ENCODE data around the gene HEPACAM. TPM values are rescaled to one million over a fixed set of nuclear protein-coding genes. Genes with fewer than 3 reads are reported as not detected.

HEPACAM gene
- polyA plus RNA-seq, 2 of the 4 experiments (the other 2 are of a cell fraction): not detected

DNA sequence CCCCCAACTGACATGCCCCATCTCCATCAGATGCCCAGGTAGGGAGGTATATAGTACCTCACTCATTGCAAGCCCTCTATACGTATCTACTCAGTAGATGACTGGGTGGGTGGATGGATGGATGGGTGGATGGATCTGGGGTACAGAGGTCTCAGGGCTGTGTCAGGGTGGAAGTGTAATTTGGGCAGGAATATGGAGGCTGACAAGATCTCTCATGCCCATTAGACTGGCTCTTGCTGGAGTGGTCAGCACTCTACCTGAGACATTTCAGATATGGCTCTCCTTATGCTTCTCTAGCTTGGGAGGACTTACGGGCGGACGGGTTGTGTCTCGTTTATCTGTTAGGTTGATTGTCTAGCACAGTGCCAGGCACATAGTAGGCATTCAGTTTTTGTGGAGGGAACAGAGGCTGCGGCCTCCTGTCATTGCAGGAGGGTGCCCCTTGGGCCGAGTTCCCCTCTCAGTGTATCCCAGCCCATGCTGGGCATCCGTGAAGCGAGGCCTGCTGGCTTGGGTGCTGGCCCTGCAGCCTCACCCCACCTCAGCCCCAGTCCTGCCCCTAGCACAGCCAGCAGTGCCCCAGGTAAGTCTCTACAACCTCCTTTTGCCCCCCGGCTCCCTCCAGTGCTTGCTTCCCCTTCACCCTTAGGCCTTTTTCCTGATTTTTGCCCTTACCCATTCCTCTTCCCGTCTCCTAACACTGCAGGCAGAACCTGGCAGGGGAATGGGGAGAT is 56.9 kb downstream of the HEPACAM start:
- FAIRE-seq: no peak
- ChIA-PET CTCF (interaction anchor here (0.8 to 5.5 kb wide), 6 partner anchors 10 to 239 kb away, joined by 3 to 38 read pairs (median 3); partner anchors contain the start of gene ROBO3), POLR2A (no interaction called here)
- peaks cover 6% of the 10 kb centered on the region; the same call in 1 of the 3 replicates for H3K4me1 ChIP-seq
- no peak for DNase-seq (ENCODE audit: low read depth in 1 of 2, low spot score in 1 of 2)
- H3K9me3 ChIP-seq: no peaks in the 10 kb centered on the region
- TF ChIP-seq HOXB13 (CRISPR knock-in tag; IDR thresholded peaks at IDR 0.05; ENCODE audit: low read depth) (no peak), JUNB (IDR thresholded peaks at IDR 0.05) (no peak), MAZ (IDR thresholded peaks at IDR 0.05; ENCODE audit: borderline replicate concordance, low read depth, low read length) (no peak), RNF2 (IDR thresholded peaks at IDR 0.05; ENCODE audit: borderline replicate concordance, low read depth) (no peak), HEYL (CRISPR knock-in tag; IDR thresholded peaks at IDR 0.05) (no peak), ZNF302 (CRISPR knock-in tag; IDR thresholded peaks at IDR 0.05) (no peak), SREBF2 (IDR thresholded peaks at IDR 0.05) (no peak), TP53 (CRISPR knock-in tag; IDR thresholded peaks at IDR 0.05) (no peak), PHF8 (IDR thresholded peaks at IDR 0.05; ENCODE audit: borderline replicate concordance, low read depth) (no peak), ZFP36 (IDR thresholded peaks at IDR 0.05; ENCODE audit: borderline replicate concordance, partially characterized antibody) (no peak), ZSCAN20 (CRISPR knock-in tag; IDR thresholded peaks at IDR 0.05) (no peak)
- TF ChIP-seq, protein P1, sequence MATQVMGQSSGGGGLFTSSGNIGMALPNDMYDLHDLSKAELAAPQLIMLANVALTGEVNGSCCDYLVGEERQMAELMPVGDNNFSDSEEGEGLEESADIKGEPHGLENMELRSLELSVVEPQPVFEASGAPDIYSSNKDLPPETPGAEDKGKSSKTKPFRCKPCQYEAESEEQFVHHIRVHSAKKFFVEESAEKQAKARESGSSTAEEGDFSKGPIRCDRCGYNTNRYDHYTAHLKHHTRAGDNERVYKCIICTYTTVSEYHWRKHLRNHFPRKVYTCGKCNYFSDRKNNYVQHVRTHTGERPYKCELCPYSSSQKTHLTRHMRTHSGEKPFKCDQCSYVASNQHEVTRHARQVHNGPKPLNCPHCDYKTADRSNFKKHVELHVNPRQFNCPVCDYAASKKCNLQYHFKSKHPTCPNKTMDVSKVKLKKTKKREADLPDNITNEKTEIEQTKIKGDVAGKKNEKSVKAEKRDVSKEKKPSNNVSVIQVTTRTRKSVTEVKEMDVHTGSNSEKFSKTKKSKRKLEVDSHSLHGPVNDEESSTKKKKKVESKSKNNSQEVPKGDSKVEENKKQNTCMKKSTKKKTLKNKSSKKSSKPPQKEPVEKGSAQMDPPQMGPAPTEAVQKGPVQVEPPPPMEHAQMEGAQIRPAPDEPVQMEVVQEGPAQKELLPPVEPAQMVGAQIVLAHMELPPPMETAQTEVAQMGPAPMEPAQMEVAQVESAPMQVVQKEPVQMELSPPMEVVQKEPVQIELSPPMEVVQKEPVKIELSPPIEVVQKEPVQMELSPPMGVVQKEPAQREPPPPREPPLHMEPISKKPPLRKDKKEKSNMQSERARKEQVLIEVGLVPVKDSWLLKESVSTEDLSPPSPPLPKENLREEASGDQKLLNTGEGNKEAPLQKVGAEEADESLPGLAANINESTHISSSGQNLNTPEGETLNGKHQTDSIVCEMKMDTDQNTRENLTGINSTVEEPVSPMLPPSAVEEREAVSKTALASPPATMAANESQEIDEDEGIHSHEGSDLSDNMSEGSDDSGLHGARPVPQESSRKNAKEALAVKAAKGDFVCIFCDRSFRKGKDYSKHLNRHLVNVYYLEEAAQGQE (IDR thresholded peaks at IDR 0.05): no peak
- TF ChIP-seq, protein P2, sequence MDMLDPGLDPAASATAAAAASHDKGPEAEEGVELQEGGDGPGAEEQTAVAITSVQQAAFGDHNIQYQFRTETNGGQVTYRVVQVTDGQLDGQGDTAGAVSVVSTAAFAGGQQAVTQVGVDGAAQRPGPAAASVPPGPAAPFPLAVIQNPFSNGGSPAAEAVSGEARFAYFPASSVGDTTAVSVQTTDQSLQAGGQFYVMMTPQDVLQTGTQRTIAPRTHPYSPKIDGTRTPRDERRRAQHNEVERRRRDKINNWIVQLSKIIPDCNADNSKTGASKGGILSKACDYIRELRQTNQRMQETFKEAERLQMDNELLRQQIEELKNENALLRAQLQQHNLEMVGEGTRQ (IDR thresholded peaks at IDR 0.05): no peak
- TF ChIP-seq, protein P3, sequence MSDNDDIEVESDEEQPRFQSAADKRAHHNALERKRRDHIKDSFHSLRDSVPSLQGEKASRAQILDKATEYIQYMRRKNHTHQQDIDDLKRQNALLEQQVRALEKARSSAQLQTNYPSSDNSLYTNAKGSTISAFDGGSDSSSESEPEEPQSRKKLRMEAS (IDR thresholded peaks at IDR 0.05): no peak
- WGBS (ENCODE audit: missing lambda C conversion rate): 79% methylated on average over 10 of the region's 11 CpGs
- H3K27ac ChIP-seq: no peak overlapping the region
- H3K4me2 ChIP-seq: no peak overlapping the region
- H3K4me3 ChIP-seq: no peak overlapping the region
- ATAC-seq: no peak

DNA sequence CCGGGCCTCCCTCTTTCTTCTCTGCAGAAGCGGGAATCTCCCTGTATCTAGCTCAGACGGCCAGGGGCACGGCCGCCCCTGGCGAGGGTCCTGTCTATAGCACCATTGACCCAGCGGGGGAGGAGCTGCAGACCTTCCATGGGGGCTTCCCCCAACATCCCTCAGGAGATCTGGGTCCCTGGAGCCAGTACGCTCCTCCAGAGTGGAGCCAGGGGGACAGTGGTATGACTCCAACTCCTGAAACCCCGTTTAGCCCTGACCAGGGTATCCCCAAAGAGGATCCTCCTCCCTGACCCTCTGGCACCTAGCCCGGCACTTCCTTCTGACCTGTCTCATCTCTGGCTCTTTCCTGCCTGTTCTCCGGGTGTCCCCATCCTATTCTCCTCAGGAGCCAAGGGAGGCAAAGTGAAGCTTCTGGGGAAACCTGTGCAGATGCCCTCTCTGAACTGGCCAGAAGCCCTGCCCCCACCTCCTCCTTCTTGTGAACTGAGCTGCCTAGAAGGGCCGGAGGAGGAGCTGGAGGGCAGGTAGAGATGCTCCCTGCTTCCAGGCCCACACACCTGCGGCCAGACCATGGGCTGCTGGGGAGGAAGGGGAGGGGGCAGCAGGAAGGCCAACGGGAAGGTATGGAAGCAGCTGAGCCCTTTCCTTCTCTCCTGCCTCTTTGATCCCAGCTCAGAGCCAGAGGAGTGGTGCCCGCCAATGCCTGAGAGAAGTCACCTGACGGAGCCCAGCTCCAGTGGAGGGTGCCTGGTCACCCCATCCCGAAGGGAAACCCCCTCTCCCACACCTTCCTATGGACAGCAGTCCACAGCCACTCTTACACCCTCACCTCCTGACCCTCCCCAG is 57.7 kb downstream of the HEPACAM start:
- Histone ChIP-seq H3K4me3 (no peak overlapping the region), H3K9me3 (no peaks in the 10 kb centered on the region), H3K4me1 (peaks cover 6% of the 10 kb centered on the region; the same call in 1 of the 3 replicates), H3K27ac (no peak overlapping the region), H3K4me2 (no peak overlapping the region)
- DNase-seq (ENCODE audit: low read depth in 1 of 2, low spot score in 1 of 2) (no peak), FAIRE-seq (no peak), ATAC-seq (no peak)
- WGBS (ENCODE audit: missing lambda C conversion rate): 75% methylated on average over 11 of the region's 17 CpGs
- no peak for TF ChIP-seq SMC3 (IDR thresholded peaks at IDR 0.05)
- no peak for TF ChIP-seq CBX8 (IDR thresholded peaks at IDR 0.05)
- no peak for TF ChIP-seq RARB (CRISPR knock-in tag; IDR thresholded peaks at IDR 0.05)
- TF ChIP-seq, protein P4, sequence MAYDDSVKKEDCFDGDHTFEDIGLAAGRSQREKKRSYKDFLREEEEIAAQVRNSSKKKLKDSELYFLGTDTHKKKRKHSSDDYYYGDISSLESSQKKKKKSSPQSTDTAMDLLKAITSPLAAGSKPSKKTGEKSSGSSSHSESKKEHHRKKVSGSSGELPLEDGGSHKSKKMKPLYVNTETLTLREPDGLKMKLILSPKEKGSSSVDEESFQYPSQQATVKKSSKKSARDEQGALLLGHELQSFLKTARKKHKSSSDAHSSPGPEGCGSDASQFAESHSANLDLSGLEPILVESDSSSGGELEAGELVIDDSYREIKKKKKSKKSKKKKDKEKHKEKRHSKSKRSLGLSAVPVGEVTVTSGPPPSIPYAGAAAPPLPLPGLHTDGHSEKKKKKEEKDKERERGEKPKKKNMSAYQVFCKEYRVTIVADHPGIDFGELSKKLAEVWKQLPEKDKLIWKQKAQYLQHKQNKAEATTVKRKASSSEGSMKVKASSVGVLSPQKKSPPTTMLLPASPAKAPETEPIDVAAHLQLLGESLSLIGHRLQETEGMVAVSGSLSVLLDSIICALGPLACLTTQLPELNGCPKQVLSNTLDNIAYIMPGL (CRISPR knock-in tag; IDR thresholded peaks at IDR 0.05; ENCODE audit: borderline replicate concordance): no peak
- no peak for TF ChIP-seq RFX5 (IDR thresholded peaks at IDR 0.05)
- TF ChIP-seq MAFK (IDR thresholded peaks at IDR 0.05; ENCODE audit: partially characterized antibody): no peak
- no peak for TF ChIP-seq CEBPB (IDR thresholded peaks at IDR 0.05)
- TF ChIP-seq, protein P5, sequence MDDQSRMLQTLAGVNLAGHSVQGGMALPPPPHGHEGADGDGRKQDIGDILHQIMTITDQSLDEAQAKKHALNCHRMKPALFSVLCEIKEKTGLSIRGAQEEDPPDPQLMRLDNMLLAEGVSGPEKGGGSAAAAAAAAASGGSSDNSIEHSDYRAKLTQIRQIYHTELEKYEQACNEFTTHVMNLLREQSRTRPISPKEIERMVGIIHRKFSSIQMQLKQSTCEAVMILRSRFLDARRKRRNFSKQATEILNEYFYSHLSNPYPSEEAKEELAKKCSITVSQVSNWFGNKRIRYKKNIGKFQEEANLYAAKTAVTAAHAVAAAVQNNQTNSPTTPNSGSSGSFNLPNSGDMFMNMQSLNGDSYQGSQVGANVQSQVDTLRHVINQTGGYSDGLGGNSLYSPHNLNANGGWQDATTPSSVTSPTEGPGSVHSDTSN (IDR thresholded peaks at IDR 0.05): no peak
- TF ChIP-seq, protein P1 (IDR thresholded peaks at IDR 0.05): no peak
- ChIA-PET POLR2A (no interaction called here), CTCF (interaction anchor here (0.8 to 5.5 kb wide), 6 partner anchors 10 to 238 kb away, joined by 3 to 38 read pairs (median 3); partner anchors contain the start of gene ROBO3)

Measured in A549 (cell line).